AG08396 (cell line): Measurements from ENCODE around the gene KBTBD2.
"Not testable (repeated sequence)": the region's sequence is repeated elsewhere in the genome, so short reads cannot be mapped to it uniquely, and the experiment has no call there.

Experiments
- DNase-seq: peaks from one replicate; pipeline ENCODE4 v3.0.0; 2012; ENCODE audit warnings: low spot score, mixed read lengths

KBTBD2 gene

DNA sequence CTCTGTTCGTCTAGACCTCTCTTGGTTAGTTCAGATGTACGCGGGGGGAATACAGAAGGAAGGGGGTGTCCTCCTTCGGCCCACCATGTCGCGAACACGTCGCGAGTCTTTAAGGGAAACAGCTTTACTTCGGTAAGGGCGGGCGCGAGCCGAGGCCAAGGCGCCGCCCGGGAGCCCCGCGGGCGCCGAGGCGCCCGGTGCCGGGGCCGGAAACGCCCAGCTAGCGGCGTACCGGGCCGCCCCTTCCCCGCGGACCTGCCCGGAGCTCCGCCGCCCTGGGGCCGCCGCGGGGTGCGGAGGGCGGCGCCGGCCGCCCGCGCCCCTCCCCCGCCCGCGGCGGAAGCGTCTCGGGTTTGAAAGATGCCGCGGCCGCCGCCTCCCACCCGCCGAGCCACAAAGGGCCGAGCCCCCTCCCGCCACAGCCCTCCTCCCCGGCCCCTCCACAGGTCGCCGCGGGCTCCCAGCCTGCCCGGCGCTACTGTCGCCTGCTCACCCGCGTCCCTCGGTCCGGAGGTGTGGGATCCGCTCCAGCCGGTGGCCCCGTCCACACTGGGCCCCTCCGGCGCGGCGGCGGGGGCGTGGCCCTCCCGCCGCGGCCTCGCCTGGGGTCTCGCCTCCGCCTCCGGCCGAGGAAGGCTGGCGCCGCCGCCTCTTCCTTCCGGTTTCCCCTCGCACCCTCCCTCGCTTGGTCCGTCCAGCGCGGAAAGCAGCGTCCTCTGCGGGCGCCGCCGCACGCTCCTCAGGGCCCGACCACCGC is at the start of gene KBTBD2:
Gene KBTBD2, minus strand, starts transcription at position 718 of the 757 bp plus-strand sequence. CDS start 12,156 bp downstream, outside the sequence.
- peak; percentile 67 for DNase-seq

DNA sequence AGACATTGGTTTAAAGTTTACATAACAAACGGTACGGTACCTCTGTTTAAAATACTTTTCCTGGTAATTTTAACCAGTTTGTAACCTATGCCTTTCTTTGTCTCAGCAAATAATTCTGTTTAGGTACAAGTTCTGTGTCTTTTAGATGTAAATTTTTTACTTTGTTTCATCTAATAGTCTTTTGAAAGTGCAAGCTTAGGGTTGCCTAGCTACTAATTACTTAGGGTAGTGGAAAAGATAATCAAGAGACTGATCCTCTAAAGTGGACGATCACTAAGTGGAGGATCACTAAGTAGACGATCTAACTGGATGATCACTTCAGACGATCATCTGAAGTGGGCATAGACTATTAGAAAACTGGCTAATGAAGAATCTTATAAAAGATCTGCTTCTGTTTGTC is 49.6 kb upstream of the KBTBD2 start:
- DNase-seq: no peak

DNA sequence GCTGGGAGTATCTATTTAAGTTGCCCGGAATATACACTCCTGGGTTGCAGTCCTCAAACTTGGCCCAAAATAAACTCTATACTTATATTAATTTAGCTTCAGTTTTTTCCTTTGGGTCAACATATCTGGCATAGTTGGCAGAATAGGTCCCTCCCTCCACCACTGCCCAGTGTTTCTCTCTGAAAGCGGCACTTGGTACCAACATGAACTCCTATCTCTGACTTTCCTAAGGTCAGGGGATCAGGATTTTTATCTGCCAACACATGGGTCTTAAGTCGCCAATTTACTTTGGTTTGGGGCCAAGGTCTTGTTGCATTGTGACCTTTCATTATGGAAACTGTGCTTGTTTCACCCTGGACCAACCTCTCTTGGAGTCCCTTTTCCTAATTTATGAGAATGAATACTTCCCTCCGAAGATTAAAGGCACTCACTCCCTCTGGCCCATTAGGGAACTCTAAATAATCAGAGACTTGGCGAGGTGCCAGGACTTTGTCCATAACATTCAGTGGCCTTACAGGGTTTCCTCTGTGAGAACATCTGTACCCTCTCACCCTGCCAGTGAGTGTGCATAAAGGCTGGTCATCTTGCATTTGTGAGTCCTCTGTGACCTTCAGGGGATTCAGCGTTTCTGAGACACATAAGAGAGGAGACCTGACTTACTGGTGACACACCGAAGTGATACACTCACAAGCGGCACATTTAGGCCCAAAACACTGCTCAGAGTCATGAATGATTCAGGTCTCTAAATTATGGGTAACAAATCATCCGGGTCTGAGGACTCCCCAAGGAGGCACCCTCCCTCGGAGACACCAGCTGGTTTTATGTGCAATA is 46.0 kb upstream of the KBTBD2 start:
- peak; percentile 39 for DNase-seq

DNA sequence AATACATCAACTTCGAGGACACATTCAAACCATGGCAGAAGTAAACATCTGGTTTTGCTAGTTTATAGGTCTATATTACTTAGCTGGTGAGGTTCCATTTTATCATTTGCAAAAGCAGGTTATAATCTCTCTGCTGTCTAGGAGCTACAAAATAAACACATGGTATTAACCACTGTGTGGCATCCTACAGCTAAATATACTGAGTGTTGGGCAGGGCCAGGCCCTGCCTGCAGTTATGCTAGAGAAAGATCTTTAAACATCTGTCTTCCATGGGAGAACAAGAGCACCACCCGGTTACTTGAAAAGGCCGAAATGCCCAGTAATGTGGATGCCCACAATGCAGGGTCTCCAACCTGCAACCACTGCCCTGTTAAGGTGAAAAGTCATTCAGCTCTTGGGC is 45.1 kb upstream of the KBTBD2 start:
- no peak for DNase-seq

DNA sequence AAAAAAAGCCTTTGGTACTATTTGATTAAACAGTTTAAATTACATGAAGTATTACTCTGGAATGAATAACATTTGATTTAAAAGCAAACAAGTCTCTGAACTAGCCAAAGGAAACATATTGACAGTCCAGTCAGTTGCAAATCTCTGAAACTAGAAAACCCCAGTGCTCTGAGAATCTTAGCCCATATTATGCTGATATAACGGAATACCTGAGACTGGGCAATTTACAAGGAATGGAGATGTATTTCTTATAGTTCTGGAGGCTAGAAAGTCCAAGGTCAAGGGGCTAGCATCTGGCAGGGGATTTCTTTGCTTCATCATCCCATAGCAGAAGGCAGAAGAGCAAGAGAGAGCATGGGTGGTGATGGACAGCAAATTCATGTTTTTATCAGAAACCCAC is 44.0 kb upstream of the KBTBD2 start:
- peak; percentile 40 for DNase-seq

DNA sequence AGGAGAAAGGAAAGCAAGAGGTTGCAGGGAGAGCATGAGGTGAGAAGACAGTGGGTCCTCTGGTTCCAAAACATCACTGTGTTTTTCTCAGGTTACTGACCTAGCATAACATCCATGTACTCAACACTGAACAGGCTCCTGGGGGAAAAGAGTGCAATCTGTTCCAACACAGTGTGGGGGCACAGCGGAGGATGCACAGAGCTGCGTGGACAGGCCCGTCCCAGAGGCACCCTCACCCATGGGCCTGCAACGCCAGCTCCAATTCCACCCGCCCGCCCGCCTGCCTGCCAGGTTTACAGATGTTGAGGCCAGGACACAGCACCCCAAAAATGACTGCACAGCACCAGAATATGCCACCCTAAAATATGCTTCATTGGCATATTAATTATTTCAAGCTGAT is 38.8 kb upstream of the KBTBD2 start:
- DNase-seq: no peak

DNA sequence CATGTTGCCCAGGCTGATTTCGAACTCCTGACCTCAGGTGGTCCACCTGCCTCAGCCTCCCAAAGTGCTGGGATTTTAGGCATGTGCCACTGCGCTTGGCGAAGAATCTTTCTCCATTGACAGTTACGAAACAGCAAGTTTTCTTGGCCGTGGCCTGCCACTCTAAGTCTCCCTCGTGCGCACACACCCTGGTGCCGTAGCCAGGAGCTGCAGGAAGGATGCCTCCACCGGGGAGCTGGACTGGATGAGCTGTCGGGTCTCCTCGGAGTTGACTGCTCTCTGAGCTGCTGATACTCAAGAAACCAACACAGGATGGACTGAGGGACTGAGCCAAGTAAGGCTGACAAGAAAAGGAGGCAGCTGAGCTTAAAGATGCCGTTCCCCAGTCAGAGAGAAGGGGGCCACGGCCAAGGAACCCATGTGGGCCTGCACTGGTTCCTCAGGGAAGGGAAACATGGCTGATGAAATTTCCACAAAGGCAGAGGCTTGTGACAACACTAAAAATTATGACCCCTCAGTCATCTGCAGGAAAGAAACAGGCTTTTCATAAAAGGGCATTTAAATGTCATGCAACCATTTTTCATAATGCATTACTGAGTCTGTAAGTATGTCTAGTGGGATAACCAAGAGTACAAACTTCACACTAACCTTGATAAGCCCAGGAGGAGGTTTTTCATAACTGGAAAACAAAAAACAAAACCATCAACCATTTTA is 38.0 kb upstream of the KBTBD2 start:
- no peak for DNase-seq

DNA sequence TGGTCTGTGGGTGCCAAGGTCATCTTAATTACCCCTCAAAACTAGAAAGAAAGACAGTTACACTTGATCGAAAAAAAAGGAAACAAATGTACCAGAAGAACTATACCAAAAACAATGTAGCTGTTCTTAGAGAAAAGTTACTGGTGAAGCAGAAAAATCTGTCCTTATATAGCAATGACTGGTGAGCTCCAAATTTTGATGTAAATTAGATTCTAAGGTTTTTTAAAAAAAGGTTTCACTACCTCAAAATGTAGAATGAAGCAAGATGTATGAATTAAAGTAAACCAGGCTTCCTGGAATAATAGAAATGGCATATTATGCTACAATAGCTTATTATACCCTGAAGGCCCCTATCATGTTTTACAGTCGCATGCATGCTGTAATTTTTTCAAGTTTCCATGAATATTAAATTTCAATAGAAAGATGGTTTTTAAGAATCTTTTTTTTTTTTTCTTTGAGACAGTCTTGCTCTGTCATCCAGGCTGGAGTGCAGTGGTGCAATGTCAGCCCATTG is 37.3 kb upstream of the KBTBD2 start:
- DNase-seq: no peak

DNA sequence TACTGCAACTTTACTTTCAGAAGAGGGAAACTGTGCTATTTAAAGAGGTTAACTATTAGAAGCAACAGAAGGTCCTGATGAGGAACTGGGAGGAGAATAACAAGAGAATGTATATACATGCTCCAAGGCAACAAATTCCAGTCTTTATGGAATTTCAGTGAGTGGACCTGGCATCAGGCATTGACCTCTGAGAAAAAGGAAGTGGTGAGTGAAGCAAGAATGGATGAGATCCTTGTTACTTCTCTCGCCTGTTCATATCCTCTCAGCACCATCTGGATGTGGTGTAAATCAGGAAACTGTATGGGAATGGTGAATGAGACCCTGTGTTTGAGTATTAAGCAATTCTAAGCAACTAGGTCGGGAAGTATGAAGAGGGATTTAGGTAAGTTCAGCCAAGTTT is 30.3 kb upstream of the KBTBD2 start:
- no peak for DNase-seq

DNA sequence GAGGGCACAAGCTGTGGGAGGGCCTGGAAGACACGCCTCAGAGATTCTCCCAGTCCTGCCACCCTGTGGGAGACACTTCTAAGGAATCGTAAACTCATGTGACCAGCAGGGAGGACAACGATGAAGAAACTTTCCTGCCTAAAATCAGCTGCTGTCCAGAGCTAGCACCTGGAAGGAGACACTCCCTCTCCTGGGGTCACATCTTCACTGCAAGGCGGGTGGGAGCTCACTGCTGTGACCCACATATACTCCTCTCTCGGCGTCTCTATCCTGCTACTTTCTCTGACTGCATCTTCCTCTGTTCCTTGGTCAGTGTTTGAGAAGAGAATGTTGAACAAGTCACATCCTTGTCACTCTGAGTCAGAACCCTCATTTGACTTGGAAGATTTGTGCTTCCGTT is 25.4 kb upstream of the KBTBD2 start:
- not testable (repeated sequence) for DNase-seq

DNA sequence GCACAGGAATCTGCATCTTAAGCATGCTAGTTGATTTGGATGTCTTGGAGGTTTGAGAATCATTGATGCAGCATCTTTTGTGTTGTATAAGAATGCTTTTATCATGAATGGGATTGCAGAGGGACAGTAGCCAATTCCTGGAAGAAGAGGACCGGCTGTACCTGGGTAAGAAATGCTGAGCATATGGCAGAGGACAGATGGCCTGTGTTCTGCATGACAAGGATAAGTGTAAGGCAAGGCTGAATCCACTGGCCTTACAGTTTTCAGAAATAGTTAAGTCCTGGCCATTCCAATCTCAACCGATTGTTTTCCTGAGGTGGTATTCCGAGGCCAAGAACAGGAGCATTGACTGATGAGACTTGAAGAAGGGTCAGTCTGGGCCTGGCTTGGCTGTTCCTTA is 24.4 kb upstream of the KBTBD2 start:
- no peak for DNase-seq

DNA sequence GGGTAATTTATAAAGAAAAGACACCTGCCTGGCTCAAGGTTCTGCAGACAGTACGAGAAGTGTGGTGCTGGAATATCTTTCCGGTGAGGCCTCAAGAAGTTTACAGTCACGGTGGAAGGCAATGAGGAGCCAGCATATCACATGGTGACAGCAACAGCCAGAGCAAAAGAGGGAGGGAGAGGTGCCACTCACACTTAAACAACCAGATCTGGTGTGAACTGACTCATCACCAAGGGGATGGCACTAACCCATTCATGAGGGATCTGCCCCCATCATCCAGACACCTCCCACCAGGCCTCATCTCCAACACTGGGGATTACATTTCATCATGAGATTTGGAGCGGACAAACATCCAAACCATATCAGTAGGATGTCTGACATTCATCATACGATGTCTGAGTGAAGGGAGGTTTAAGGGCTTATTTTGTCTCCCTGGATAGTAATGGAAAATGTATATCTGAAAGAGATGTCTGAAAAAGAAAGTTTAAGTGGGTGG is 23.5 kb upstream of the KBTBD2 start:
- DNase-seq: no peak

DNA sequence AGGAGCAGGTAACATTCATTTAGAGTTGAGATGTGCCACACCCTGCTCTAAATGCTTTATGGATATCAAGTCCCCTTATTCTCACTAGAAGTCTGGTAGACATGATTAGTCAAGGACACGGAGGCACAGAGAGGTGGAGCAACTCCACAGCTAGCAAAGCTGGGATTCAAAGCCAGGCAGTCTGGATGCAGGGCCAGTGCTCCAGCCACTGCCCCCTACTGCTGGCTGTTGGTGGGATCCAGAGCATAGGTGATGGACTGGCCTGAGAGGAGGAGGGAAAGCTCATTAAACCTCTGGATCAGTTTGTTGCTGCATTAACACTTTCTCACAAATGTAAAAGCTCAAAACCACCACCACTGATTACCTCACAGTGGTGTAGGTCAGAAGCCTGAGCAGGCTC is 22.6 kb upstream of the KBTBD2 start:
- DNase-seq: no peak

DNA sequence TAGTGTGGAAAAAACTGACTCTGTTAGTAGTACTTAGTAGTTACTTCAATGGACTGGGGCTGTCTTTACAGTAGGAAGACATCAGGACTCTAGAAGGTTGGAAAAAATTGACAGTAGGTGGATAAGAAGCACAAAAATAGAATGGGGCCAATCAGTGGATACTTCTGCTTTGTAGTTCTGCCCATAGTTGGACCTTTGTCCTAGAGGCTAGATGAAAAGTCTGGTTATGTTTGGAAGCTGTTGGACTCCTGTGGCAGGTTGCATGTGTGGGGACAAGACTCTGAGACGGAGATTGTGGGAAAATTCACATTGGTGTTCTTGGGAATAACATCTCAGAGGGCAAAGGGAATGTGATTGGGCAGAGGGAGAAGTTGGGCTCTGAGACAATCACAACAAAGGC is 18.6 kb upstream of the KBTBD2 start:
- no peak for DNase-seq

DNA sequence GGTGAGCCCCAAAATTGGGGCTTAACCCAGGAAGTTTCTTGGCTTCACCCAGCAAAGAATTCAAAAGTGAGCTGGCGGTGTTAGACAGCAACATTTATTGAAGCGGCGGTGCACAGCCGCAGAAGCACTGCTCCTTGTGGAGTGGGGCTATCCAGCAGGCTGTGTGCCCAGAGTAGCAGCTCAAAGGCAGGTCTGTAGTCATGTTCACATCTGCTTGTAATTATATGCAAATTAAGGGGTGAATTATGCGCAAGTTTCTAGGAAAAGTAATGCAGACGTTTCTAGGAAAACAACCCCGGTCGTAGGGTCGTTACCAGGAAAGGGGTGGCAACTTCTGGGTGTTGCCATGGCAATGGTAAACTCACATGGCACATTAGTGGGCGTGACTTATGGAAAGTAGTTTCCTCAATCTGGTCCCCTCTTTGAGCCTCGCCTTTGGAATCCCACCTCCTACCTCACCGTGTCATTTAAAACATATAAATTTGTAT is 13.7 kb upstream of the KBTBD2 start:
- DNase-seq: peak; percentile 48

DNA sequence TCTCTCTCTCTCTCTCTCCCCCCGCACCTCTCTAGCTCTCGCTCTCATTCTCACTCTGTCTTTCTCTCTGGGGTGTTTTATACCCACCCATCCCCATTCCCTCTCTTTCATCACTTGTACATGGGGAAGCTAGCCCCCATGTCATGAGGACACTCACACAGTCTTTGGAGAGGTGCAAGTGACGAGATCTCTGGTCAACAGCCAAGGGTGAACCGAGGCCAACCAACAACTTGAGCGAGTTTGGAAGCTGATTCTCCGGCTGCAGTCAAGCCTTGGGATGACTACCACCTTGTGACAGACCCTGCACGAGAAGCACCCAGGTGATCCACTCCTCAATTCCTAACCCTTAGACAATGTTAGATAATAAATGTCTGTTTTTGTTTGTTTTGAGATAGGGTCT is 10.1 kb upstream of the KBTBD2 start:
- DNase-seq: no peak

DNA sequence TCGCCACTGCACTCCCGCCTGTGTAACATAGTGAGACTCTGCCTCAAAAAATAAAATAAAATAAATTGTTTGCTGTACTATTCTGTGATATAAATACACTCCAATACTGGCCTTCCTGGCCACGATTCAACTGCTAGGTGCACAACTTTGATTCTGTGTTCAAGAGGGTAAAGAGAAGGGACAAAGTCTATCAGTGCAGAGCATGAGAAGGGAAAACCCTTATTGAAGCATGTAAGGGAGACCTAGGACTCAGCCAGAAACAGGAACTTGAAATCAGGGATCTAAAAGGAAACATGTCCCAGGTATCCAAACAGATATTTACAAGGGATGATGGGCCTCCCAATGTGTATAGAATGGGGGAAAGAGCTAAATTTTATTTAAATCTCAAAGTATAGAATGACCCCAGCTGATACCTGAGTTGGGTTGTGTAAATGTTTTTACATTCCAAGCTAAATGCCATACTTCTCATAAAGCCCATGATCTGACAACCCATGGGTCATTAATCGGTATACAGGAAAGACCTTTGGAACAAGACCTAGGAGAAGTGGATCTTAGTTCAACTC is 9.0 kb upstream of the KBTBD2 start:
- no peak for DNase-seq

DNA sequence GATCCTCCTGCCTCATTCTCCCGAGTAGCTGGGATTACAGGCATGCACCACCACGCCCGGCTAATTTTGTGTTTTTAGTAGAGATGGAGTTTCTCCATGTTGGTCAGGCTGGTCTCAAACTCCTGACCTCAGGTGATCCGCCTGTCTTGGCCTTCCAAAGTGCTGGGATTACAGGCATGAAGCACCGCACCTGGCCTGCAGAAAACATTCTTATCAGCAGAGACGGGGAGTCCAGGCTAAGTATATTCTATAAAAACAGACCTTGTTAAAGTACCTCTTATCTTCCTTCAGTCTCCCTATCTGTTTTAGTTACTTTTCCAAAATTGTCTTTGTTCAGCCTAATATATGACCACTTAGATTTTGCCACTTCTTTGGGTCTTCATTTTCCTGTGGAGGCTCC is 5.8 kb upstream of the KBTBD2 start:
- DNase-seq: not testable (repeated sequence)

DNA sequence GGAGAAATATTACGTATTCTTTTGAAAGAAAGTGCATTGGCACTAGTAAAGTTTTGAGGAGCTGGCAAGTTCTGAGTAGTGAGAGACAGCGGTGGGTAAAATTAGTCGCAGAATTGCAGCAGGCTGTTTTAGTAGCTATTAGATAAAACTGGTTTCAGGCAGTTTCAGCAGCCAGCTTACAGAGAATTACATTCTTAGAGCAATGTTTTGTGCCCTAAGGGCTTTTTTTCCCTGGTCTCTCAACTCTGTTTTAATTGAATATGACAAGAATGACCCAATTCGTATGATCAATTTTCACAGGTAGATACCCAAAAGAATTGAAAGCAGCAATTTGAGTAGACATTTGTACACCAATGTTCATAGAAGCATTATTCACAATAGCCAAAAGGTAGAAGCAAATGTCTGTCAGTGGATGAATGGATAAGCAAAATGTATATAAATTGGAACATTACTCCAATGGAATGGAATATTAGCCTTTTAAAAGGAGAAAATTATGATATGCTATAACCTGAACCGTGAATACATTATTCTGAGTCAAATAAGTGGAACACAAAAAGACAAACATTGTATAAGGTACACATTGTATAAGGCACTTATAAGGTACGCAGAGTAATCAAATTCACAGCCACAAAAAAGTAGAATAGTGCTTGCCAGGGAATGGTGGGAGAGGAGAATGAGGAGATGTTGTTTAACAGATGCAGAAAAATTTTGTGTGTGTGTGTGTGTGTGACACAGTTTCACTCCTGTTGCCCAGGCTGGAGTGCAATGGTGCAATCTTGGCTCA is 5.2 kb upstream of the KBTBD2 start:
- no peak for DNase-seq

DNA sequence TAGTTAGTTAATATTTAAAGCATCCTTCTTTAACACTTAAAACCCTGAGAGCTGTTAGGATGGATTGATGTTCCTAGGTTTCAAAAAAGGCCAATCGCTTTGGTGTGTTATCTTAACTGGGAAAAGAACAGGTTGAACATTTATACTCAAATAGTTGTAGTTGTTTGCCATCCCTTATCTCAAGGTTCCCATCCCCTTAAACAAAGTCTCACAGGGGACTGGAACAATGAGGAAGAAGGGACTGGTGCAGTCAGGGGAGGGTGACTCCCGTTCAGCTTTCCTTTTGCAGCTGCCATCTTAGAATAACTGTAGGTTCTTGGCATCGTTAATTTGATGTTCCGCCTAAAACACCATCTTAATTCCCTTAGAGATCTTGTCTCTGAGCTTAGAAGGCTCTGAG is 2.6 kb upstream of the KBTBD2 start:
- DNase-seq: no peak

DNA sequence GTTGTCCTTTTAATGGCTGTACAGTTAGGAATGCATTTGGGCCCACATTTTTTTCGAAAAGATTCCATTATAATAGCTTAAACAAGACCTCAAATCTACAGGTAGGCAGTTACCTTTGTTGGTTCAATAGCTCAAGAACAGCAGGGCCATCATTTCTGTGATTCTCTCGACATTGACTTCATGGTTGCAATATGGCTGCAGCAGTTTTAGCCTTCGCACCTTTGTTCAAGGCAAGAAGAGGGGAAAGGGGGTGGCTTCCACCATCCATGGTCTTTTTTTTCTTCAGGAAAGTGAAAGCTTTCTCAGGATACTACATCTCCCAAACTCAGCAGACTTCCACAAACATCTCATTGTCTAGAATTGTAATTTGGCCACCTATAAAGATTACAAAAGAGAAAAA is 2.2 kb upstream of the KBTBD2 start:
- no peak for DNase-seq
